Ramos (cell line): ENCODE data around the gene TARDBP.
"Not testable (repeated sequence)": the region's sequence is repeated elsewhere in the genome, so short reads cannot be mapped to it uniquely, and the experiment has no call there.

Experiments
- in situ Hi-C: fragments of 300-500 bp; cut with MboI; formaldehyde crosslinking; loops from one replicate; pipeline ENCODE4 v1.14.3; 2022; ENCODE audit warnings: low sequenced_read_pairs; ENCODE audit not compliant: unreplicated experiment

Gene TARDBP

DNA sequence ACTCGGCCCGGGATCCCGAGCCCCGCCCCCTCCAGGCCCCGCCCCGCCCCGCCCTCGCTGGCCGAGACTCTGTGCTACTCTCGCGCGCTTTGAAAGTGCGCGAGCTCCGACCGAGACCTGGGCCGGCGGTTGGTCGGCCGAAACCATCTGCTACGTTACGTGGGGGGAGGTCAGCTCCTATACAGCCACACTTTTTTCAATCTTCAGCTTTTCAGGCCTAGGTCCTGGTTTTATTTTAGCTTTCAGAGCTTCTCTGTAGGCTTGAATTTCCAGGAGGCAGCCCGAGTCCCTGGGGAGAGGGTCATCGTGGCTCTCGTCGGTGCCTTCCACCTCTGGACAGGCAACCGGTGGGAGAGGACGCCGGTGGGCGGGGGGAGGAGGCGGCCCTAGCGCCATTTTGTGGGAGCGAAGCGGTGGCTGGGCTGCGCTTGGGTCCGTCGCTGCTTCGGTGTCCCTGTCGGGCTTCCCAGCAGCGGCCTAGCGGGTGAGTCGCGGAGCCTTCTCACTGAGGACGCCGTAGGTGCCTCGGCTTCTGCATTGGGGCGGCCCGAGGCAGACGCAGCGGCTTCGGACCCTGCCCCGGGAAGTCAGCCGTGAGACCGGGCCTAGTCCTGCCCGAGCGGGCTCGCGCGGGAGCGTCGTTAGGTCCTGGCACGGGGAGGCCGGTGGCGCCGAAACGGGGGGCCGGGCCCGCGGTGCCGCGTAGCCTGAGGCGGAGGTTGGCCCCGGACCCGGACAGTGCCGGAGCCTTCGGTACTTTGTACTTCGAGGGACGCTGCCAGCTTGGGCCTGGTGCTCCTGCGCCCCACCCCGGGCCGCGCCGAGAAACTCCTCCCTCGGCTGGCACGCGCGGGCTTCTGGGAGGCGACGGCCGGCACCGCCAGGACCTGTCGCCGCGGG, at the start of gene TARDBP:
Gene TARDBP, plus strand, starts transcription at position 395 of the 900 bp plus-strand sequence. CDS start 1,074 bp downstream, outside the sequence.
- in situ Hi-C loops: no loop called here

DNA sequence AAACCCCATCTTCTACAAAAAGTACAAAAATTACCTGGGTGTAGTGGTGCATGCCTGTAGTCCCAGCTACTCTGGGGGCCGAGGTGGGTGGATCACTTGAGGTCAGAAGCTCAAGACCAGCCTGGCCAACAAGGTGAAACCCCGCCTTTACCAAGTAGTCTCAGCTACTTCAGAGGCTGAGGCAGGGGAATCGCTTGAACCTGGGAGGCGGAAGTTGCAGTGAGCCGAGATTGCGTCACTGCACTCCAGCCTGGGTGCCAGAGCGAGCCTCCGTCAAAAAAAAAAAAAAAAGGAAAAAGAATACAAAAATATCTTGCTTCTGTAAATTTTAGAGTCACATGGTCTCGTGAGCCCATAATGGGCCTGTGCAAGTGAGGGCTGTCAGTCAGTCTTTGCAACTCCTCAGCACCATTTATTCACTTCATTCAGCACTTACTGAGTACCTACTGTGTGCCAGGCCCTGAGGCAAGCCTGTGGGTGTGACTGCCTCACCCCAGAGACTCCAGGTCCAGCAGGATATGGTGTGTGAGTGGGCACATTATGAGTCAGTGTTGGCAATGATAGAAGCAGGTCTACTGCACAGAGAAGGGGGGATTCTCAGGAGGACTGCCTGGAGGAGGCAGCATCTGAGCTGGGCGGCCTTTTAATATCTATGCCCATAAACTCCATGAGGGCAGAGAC, 46.8 kb upstream of the TARDBP start:
- in situ Hi-C loops: no loop called here

DNA sequence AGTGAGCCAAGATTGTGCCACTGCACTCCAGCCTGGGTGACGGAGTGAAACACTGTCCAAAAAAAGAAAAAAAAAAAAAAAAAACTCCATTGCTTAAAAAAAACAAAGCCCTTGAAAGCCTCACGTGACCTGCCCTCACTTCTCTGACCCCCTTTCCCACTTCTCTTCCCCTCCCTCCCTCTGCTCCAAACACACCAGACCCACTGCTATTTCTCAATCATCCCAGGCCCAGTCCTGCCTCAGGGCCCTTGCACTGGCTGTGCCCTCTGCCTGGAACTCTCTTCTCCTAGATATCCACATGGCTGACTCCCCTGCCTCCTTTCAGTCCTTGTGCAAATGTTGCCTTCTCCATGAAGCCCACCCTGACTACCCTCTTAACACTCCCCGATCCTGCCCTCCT, 45.4 kb upstream of the TARDBP start:
- in situ Hi-C loops: no loop called here

DNA sequence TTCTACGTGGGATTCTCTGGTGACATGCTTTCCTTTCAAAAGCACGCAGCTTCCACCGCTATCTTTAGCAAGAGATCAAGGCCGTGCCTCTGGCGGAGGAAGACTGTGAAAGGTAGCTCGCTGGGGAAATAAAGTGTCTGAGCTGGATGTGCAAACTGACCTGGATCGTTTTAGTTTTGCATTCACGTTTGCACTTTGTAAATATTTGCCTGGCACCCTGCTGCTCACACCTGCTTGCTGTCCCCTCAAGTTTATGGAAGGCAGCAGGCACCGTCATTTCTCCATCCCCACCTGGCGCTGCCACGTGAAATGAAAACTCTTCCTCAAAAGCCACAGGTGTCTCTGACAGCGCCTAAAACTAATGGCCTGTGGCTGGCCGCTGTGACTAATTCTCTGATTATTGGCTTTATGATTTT, 44.0 kb upstream of the TARDBP start:
- in situ Hi-C loops: no loop called here

DNA sequence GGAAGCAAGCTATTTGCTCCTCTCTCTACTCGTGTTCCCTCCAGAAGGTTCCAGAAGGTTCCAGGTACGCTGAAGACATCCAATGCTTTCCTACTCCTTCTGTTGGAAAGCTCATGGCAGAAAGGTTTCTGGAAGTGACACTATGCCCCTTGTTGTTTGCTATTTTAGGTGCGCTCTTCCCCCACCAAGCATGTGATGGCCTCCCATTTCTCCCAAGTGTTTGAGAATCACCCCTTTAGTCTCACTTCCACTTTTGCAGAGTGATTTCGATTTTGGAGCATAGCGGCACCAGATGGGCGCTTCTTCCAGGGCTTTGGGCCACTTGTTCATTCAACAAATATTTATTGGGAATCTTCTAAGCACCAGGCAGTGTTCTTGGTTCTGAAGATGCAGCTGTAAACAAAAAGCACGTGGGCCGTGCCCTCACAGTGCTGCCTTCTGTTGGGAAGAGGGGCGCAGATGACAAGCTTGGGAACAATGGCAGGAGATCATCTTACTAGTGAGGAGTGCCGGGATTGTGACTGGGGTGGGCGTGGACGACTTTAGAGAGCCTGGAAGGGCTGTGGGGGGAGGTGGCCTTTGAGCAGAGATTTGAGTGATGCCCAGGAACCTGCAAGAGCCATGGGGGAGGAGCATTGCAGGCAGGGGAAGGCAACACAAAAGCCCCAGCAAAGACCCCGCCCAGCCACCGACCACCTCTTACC, 43.0 kb upstream of the TARDBP start:
- in situ Hi-C loops: no loop called here

DNA sequence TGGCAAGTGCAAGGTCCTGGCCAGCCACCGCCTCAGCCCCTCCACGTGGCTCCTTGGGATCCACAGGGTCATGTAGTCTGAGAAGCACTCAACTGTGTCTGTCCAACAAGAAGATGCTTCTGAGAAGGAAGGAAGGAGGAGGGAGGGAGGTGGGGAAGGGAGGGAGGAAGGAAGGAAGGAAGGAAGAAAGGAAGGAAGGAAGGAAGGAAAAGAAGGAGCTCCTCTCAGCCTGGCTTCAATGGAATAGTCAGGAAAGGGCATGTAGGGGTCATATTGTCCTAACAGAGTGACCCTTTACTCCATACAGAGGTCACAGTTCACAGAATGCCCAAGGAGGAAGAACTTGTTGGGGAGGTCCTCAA, 42.5 kb upstream of the TARDBP start:
- in situ Hi-C loops: no loop called here

DNA sequence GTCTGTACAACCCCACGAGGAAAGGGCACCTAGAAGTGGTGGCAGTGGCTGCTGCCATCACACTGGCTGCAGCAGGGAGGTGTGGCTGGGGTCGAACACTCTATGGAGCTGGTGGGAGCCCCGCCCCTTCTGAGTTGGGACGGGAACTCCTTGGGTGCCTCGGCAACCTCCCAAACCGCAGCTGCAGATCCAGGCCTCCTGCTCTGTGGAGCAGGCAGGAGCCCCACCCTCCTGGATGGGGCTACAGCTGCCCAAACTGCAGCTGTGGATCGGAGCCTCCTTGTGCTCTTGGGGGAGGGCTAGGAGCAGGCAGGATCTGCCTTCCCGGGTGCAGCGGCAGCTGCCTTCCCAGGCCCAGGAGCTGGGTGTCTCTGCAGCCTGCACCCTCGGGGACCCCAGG, 38.9 kb upstream of the TARDBP start:
- in situ Hi-C loops: no loop called here

DNA sequence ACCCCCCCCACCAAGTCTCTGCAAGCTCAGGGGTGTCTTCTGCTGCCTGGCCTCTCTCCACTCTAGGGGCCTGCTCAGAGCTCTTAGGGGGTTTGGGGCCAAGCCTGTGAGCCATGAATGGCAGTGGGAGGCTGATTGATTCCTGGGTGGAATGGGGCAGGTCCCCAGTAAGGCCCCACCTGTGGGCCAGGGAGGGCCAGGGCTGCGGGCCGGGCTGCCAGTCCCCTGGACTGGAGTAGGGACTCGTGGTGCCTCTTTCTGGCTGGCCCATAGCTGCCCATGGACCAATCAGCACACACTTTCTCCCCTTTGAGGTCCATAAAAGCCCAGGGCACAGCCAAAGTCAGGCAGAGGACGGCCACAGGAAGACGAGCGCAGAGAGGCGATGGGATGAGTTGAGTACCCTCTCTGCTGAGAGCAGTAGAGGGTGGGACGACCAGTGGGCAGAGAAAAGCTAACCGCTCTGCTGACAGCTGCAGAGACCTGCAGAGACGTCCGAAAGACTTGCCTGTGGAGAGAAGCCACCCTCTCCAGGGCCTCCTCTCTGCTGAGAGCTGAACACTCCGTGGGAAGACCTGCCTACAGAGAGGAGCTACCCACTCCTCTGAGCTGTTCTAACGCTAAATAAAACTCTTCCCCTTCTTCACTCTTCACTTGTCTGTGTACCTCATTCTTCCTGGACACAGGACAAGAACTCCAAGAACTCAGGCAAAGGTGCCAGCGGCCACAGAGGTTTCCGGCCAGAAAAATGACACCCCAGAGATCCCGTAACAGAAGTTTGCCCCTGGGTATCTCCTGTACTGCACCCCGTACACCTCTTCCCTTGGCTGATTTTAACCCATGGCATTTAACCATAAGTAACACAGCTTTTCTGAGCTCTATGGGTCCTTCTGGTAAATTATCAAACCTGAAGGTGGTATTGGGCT, 38.2 kb upstream of the TARDBP start:
- in situ Hi-C loops: no loop called here

DNA sequence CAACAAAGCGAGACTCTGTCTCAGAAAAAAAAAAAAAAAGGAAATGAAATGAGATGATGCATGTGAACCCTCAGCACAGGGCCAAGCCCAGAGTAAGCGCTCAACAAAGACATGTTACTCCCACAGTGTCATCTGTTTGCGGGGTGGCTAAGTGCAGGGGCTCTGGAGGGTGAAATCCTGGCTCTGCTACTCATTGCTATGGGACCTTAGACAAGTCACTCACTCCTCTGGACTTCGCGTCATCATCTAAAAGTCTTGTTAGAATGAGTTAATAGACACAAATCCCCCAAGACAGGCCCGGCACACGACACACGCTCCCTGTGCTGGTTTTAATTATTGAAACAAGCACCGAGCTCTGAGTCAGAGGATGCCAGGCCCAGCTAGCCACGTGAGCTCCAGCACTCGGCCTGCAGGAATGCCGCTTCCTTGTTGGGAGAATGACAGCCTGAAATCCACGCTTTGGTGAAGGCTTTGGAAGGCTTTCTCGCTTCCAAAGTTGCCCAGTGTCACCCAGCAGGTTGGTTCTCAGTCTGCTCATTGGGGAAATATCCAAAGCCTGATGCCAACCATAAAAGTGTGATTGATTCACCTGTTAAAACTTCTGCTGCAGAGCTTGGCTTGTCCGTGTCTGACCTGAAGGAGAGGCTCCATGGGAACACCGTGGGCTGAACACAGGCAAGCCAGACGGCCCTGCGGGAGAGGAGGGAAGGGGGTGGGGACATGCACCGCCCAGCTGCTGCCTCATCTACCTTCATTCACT, 36.7 kb upstream of the TARDBP start:
- in situ Hi-C loops: no loop called here

DNA sequence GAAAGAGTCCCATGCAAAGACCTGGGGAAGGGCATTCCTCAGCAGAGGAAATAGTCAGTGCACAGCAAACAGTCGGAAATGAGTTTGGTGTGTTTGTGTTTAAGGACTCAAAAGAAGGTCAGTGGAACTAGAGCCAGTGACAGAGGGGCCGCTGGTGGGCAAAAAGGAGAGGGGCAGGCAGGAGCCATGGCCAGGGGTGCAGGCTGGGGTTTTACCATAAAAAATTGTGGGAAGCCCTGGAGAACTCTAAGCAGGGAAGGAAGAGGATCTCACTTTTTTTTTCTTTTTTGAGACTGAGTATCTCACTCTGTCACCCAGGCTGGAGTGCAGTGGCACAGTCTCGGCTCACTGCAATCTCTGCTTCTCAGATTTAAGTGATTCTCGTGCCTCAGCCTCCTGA, 33.7 kb upstream of the TARDBP start:
- in situ Hi-C loops: no loop called here

DNA sequence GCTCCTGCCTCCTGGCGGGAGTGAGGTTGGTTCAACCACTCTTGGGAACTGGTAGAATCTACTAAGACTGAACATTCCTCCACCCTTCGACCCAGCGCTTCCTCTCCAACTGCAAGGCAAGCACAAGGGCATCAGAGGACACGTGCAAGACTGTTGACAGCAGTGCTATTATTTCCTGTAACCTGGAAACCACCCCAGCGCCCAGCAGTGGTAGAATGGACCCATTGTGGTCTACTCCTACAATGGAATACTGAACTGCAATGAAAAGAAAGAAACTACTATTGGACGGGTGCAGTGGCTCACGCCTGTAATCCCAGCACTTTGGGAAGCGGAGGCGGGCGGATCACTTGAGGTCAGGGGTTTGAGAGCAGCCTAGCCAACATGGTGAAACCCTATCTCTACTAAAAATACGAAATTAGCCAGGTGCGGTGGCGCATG, 33.0 kb upstream of the TARDBP start:
- in situ Hi-C loops: no loop called here

DNA sequence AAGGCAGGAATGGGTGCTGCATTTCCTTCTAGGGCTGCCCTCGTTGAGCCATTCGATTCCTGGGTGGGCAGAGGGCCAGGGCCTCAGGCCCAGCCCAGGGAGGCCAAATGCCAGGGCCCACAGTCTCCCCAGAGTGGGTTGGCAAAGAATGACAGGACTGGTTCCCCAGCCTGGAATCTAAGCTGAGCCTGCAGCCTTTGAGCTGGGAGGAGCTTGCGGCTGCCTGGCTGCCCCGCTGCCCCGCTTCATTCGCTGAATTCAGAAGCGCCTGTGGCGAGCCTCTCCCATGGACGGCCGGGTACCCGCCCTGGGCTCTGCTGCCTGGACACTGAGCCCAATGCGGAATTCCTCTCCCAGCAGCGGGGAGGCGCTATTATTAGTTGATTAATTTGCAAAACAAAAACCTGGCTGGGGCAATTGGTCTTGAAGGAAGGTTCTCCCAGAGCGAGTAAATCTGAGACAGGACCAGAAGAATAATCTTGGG, 32.3 kb upstream of the TARDBP start:
- in situ Hi-C loops: no loop called here

DNA sequence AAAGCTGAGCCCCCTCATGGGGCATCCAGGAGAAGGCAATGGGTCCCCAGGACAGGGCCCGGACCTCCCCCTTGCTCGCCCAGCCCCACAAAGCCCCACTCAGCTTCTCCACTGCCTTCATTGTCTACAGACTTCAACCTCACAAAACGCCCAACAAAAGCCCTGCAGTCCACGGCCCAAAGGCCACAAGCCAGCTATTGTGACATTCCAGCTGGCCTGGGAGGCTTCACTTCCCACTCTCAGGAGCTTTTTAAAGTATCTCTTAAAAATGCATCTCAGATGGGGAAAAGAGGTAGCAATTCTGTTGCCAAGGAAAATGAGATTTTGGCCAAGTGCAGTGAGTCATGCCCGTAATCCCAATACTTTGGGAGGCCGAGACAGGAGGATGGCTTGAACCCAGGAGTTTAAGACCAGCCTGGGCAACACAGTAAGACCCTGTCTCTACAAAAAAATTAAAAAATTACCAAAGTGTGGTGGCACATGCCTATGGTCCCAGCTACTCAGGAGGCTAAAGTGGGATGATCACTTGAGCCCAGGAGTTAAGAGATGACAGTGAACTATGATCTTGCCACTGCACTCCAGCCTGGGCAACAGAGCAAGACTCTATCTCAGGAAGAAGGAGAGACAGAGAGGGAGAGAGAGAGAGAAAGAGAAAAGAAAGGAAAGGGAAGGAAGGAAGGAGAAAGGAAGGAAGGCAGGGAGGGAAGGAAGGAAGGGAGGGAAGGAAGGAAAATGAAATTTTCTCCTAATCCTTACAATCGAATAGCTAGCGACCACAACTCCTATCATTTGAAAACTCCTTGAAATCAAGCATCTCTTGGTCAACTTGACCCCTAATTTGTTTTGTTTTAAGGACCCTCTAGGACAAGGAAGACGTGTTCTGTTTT, 31.4 kb upstream of the TARDBP start:
- in situ Hi-C loops: no loop called here

DNA sequence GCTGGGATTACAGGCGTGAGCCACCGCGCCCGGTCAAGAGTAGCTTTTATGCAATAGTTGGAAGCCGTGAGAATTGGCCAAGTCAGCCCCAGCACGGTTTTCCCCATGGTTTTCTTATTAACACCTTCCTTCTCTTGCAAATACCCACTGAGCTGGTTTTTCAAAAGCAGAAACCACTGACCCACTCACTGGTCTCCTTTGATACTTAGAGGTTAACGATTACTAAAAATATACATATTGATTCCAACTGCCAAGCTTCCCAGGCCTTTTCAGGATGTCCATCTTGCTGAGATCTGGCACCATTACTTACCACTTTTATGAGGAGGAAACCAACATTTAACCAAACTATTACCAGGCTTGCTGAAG, 25.9 kb upstream of the TARDBP start:
- in situ Hi-C loops: no loop called here

DNA sequence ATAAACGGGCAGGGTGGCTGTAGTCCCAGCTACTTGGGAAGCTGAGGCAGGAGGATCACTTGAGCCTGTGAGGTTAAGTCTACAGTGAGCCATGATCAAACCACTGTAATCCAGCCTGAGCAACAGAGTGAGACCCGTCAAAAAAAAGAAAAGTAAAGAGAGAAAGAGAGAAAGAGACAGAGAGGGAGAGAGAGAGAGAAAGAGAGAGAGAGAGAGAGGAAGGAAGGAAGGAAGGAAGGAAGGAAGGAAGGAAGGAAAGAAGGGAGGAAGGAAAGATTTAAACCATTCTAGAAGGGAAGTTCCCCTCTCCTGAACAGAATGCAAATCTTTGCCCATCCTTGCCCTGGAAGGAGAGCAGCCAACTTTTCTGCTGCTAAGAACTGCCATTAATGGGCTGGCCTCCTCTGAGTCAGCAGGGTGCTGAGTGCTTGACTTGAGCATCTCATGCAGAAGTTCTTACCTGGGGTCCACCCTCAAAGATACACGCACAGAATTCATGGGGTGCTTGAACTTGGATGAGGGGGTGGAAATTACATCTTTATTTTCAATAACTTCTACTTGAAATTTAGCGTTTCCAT, 24.5 kb upstream of the TARDBP start:
- in situ Hi-C loops: no loop called here

DNA sequence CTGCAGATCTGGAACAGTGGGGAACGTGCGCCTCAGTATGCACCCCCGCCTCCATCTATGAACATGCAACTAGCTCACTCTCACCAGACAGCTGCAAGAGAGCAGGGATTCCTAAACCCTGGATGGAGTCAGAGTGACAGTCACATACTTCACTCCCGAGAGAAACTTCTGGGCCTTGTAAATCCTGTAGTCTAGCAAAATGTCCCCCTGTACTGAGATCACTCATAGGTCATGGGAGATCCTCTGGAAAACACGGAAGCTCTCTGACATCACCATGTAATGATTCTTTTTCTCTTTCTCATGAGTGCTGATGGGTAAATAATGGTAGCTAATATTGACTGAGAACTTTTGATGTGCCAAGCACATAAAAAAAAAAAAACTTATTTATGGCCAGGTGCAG, 23.4 kb upstream of the TARDBP start:
- in situ Hi-C loops: no loop called here

DNA sequence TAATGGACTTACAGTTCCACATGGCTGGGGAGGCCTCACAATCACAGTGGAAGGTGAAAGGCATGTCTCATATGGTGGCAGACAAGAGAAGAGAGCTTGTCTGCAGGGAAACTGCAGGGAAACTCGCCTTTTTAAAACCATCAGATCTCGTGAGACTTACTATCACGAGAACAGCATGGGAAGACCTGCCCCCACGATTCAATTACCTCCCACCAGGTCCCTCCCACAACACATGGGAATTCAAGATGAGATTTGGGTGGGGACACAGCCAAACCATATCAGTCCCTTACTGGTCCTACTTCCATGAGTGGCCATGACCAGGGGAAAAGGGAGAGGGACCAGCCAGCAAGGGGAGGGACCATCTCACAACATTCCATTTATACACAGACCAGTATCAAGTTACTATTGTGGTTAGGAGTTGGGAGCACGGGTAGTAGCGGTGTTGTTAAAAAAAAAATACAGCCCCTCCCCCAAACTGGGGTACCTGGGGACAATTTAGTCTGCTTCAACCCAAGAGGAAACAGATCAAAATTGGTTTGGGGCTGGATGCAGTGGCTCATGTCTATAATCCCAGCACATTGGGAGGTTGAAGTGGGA, 22.4 kb upstream of the TARDBP start:
- in situ Hi-C loops: not testable (repeated sequence)

DNA sequence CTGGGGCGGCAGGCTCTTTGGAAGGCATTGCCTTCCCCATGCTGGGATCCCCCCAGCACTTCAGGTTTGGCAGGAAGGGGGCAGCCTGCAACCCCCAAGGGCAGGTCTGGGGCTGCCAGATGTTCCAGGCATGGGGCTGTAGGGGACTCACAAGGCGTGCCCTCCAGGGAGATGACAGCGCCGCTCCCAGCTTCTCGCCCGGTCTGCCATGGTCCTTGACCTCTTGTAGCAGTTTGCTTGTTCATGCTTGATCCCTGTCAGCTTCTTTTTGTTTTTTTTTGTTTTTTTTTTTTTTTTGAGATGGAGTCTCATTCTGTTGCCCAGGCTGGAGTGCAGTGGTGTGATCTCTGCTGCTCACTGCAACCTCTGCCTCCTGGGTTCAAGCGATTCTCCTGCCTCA, 21.6 kb upstream of the TARDBP start:
- in situ Hi-C loops: no loop called here
